GM21360 (cell line): ENCODE results near the gene GJC2.
"Not testable (repeated sequence)": the region's sequence is repeated elsewhere in the genome, so short reads cannot be mapped to it uniquely, and the experiment has no call there.

Source experiments
- ATAC-seq: cut with Tn5 transposase; IDR thresholded peaks from one replicate; pipeline ENCODE4 v1.9.1; 2021; ENCODE audit warnings: mild to moderate bottlenecking, moderate library complexity; ENCODE audit not compliant: unreplicated experiment

GJC2 gene

GRCh38 chr1:228170666-228171065 is 20.9 kb downstream of the GJC2 start:
- ATAC-seq: no peak

GRCh38 chr1:228171221-228171891 is 21.6 kb downstream of the GJC2 start:
- ATAC-seq: no peak

GRCh38 chr1:228172591-228173527 is 23.1 kb downstream of the GJC2 start:
- ATAC-seq: no peak

- not testable (repeated sequence) for ATAC-seq
Measured at GRCh38 chr1:228173528-228174481, 24.1 kb downstream of the GJC2 start.

- ATAC-seq: no peak
Measured at GRCh38 chr1:228174482-228175315, 25.0 kb downstream of the GJC2 start.

GRCh38 chr1:228175316-228176023 is 25.7 kb downstream of the GJC2 start:
- no peak for ATAC-seq

GRCh38 chr1:228176024-228176395 is 26.3 kb downstream of the GJC2 start:
- ATAC-seq: no peak

- no peak for ATAC-seq
Measured at GRCh38 chr1:228176461-228177182, 26.9 kb downstream of the GJC2 start.

GRCh38 chr1:228177183-228177475 is 27.4 kb downstream of the GJC2 start:
- ATAC-seq: no peak

GRCh38 chr1:228177721-228178710 is 28.3 kb downstream of the GJC2 start:
- no peak for ATAC-seq

- no peak for ATAC-seq
Measured at GRCh38 chr1:228178737-228179684, 29.3 kb downstream of the GJC2 start.

GRCh38 chr1:228180271-228180958 is 30.7 kb downstream of the GJC2 start:
- no peak for ATAC-seq

- no peak for ATAC-seq
Measured at GRCh38 chr1:228180959-228181644, 31.4 kb downstream of the GJC2 start.

- ATAC-seq: no peak
Measured at GRCh38 chr1:228181645-228182034, 31.9 kb downstream of the GJC2 start.

- ATAC-seq: no peak
Measured at GRCh38 chr1:228182296-228183030, 32.7 kb downstream of the GJC2 start.
